ENCODE data around the gene SETD4. TPM values are rescaled to one million over a fixed set of nuclear protein-coding genes. Genes with fewer than 3 reads are reported as not detected.

SETD4 gene
- total and polyA plus RNA-seq, 2 of the 4 experiments (the other 2 are of a cell fraction) = 9.5 to 11.4 TPM

GRCh38 chr21:36005018-36005417 is 55.3 kb downstream of the SETD4 start:
- peaks cover 25% of the 10 kb centered on the region for H3K27me3 ChIP-seq (ENCODE audit: control insufficient read depth, insufficient read depth, low read length)
- H3K9me1 ChIP-seq (ENCODE audit: insufficient read depth, low read length) = no peaks in the 10 kb centered on the region
- in situ Hi-C loops (cut with MboI; ENCODE audit: low sequenced_read_pairs) (no loop called here), dilution Hi-C loops (cut with HindIII; ENCODE audit: low sequenced_read_pairs, unreplicated experiment) (no loop called here), intact Hi-C loops (cut with micrococcal nuclease) (no loop called here)
- 41% methylated on average over 7 of the region's 17 CpGs; no CpG with 5 or more reads in 1 of the 2 experiments for WGBS, 2 experiments (ENCODE audit: extremely low coverage in 2 of 2, insufficient read length in 1 of 2)
- BruUV-seq (replicated peaks) = no TSS peak
- H2BK20ac ChIP-seq (ENCODE audit: low read depth, low read length) = no peak overlapping the region
- DNase-seq (peak; percentile 42), ATAC-seq (ENCODE audit: low read depth) (no peak)
- H4K20me1 ChIP-seq (ENCODE audit: insufficient read depth, low read length) = no peaks in the 10 kb centered on the region
- H3K9ac ChIP-seq (ENCODE audit: low read depth, low read length) = no peak overlapping the region
- H3K56ac ChIP-seq (ENCODE audit: extremely low read depth, insufficient read depth, low read length) = no peak overlapping the region
- H4K8ac ChIP-seq (ENCODE audit: low read depth in 2 of 2, low read length in 2 of 2) = peak overlapping the region in 1 of 2 experiments; percentile 23; a peak in 1 of 4 replicates
- TF ChIP-seq POLR2A (IDR thresholded peaks at IDR 0.05; ENCODE audit: low read depth, low read length) (no peak), ELK1 (IDR thresholded peaks at IDR 0.05; ENCODE audit: borderline replicate concordance, low read depth, low read length) (no peak), MAFK (IDR thresholded peaks at IDR 0.05; ENCODE audit: low read depth, low read length) (no peak), RFX5 (IDR thresholded peaks at IDR 0.05; ENCODE audit: low read depth, low read length) (no peak), RCOR1 (IDR thresholded peaks at IDR 0.05; ENCODE audit: insufficient replicate concordance, low read length) (no peak), CHD1 (IDR thresholded peaks at IDR 0.05; ENCODE audit: low read depth, low read length) (no peak), MAZ (IDR thresholded peaks at IDR 0.05; ENCODE audit: borderline replicate concordance, low read depth, low read length) (no peak), CEBPB (IDR thresholded peaks at IDR 0.05; ENCODE audit: low read depth, low read length) (no peak), BHLHE40 (IDR thresholded peaks at IDR 0.05; ENCODE audit: low read depth, low read length) (no peak), SMC3 (IDR thresholded peaks at IDR 0.05; ENCODE audit: low read depth, low read length) (no peak), MXI1 (IDR thresholded peaks at IDR 0.05; ENCODE audit: borderline replicate concordance, low read depth, low read length) (no peak), RAD21 (IDR thresholded peaks at IDR 0.05; ENCODE audit: low read length) (no peak), NFE2L2 (IDR thresholded peaks at IDR 0.05; ENCODE audit: low read depth, low read length) (no peak), FOS (IDR thresholded peaks at IDR 0.05; ENCODE audit: low read depth, low read length) (no peak), CTCF (conservative IDR thresholded peaks at IDR 0.05; ENCODE audit: low read depth, low read length) (no peak)
- TF ChIP-seq, protein P1, sequence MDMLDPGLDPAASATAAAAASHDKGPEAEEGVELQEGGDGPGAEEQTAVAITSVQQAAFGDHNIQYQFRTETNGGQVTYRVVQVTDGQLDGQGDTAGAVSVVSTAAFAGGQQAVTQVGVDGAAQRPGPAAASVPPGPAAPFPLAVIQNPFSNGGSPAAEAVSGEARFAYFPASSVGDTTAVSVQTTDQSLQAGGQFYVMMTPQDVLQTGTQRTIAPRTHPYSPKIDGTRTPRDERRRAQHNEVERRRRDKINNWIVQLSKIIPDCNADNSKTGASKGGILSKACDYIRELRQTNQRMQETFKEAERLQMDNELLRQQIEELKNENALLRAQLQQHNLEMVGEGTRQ (IDR thresholded peaks at IDR 0.05; ENCODE audit: low read depth, low read length) = no peak
- no peak overlapping the region for H3K4ac ChIP-seq (ENCODE audit: low read depth, low read length)
- H2BK15ac ChIP-seq (ENCODE audit: low read depth, low read length) = no peak overlapping the region
- H3K4me2 ChIP-seq (ENCODE audit: low read depth, low read length) = no peak overlapping the region
- H2AK9ac ChIP-seq (replicated peaks; ENCODE audit: low read depth, low read length, poor library complexity) = no peak overlapping the region
- H3K18ac ChIP-seq (ENCODE audit: low read depth, low read length) = no peak overlapping the region
- H3K23ac ChIP-seq (ENCODE audit: low read depth, low read length) = no peak overlapping the region
- ChIA-PET CTCF (interaction anchor here (1.3 kb wide), 1 partner anchor 16 kb away, joined by 3 read pairs; no protein-coding TSS in a partner anchor), POLR2A (ENCODE audit: unreplicated experiment) (no interaction called here)
- H4K5ac ChIP-seq (ENCODE audit: low read depth, low read length) = no peak overlapping the region
- H2AFZ ChIP-seq (replicated peaks; ENCODE audit: low read length, poor library complexity) = peak overlapping the region; percentile 79
- H2BK5ac ChIP-seq (ENCODE audit: low read depth, low read length, poor library complexity, severe bottlenecking) = no peak overlapping the region
- H3K79me1 ChIP-seq (ENCODE audit: low read depth in 1 of 2, low read length in 2 of 2) = no peaks in the 10 kb centered on the region
- no peak overlapping the region for H3K27ac ChIP-seq (ENCODE audit: insufficient read depth, low read length)
- no peak overlapping the region for H2BK120ac ChIP-seq (ENCODE audit: low read depth, low read length)
- H2AK5ac ChIP-seq (ENCODE audit: low read depth, low read length) = no peak overlapping the region
- H3K4me1 ChIP-seq (ENCODE audit: control insufficient read depth, insufficient read depth, low read length) = 0 out of 2 replicates have a peak, but pooled peaks cover 2% of the 10 kb centered on the region
- no peak overlapping the region for H3K14ac ChIP-seq (replicated peaks; ENCODE audit: low read depth, low read length)
- no peak overlapping the region for H4K91ac ChIP-seq (ENCODE audit: insufficient read depth, low read depth, low read length)
- H3K4me3 ChIP-seq (ENCODE audit: insufficient read depth, low read depth, low read length) = no peak overlapping the region
- no peaks in the 10 kb centered on the region for H3K36me3 ChIP-seq (ENCODE audit: control insufficient read depth, insufficient read depth, low read length)
- H3K9me3 ChIP-seq (ENCODE audit: control insufficient read depth, insufficient read depth, low read length) = peaks cover 4% of the 10 kb centered on the region; the same call in 1 of the 2 replicates

Measured in IMR-90 (cell line).